ENCODE data around the gene MZB1.
"Not testable (repeated sequence)": the region's sequence is repeated elsewhere in the genome, so short reads cannot be mapped to it uniquely, and the experiment has no call there.

The MZB1 gene

DNA sequence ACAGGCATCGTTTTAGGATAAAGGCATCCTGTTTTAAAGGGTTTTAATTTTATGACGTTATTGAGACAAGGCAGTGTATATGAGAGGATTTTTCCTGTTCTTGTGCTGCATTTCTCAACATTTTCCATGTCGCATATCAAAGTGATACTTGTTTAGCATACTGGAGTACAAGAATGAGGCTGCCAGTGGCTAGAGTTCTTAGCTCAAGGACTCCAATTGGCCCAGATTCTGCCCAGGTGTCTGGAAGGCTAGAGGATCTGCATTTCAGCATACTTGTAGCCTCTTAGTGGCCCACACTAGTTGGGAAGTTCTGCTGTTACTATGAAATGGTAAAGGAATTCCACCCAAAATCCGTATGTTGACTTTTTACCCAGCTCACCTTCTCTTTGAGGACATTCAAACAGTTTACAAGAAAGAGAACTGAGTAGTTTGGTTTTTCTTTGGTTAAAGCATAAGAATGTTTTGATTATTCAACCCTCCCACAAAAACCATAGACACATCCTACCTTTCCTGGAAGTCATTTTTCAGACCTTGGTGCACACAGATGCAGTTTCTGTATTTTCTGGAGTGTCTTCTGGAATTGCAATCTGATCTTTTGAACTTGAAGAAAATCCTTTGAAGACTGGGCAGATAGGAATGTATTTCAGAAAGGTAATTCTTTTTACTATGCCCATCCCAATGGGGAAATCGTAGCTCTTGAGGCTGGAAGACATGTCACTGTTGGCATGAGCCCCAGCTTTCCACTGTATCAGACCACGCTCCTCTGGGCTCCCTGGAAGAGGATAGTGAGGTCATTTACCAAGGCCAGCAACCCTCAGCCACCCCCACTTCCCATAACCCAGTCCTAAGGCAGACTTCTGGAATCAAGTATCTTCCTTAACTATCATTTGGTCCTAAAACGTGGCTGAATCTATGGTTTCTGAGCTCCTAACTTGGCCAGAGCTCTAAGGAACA lies 18.0 kb downstream of the MZB1 start:
- DNase-seq: no peak

DNA sequence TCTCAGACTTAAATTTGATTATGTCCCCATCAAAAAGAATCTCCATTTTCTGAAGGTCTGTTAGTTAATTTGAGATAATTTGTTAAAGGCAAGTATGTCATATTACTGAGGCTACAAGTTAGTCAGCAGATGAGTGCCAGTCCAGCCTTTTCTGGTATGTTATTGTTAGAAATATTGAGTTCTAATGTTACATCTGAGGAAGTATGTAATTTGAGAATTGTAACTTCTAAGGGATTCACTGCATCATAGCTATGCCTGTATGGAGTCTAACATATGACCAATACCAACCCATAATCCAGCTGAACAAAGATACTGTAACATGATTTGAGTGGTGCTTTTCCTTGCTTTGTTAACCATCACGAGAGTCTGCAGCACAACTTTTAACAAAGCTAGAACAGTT lies 20.5 kb downstream of the MZB1 start:
- no peak for DNase-seq

DNA sequence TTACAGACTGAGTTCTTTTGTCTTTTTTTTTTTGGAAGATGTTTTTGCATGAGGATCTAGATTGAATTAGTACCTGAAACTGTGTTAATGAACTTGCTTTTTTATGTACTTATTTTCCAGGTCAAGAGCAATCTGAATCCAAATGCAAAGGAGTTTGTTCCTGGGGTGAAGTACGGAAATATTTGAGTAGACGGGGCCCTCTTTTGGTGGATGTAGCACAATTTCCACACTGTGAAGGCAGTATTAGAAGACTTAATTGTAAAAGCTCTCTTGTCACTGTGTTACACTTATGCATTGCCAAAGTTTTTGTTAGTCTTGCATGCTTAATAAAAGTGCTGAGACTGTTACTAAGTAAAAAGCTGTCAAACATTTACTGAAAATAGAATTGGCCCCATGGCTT lies 21.1 kb downstream of the MZB1 start:
- no peak for DNase-seq

DNA sequence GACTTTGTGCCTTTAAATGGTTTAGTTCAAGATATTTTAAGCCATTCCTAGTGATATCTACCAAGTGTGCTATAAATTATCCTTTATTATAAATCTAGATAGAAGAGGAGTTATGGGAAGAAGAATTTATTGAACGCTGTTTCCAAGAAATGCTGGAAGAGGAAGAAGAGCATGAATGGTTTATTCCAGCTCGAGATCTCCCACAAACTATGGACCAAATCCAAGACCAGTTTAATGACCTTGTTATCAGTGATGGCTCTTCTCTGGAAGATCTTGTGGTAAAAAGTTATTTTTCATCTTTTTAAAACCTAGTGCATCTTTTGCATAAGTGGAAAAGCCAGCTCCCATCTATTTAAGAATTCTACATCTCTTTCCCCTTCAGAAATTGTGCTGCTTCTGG lies 25.2 kb downstream of the MZB1 start:
- no peak for DNase-seq

DNA sequence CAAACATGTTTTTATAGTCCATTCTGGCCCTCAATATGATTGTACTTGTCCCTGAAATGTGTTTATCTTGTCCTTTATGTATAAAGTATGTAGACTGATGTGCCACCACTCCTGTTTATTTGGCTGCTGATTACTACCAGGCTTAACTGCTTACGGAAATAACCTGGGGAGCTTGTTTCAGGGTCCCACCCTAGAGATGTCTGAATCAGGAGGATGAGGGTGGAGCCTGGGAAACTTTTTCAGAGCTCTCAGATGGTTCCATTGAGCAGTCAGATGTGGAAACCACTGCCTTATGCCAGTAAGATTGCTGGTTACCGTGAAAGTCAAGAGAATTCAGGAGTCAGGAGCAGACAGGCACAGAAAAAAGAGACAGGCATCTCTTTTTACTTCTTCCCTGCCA lies 25.8 kb downstream of the MZB1 start:
- DNase-seq: no peak

- DNase-seq: no peak
Measured at GRCh38 chr5:139361835-139362429, 27.8 kb downstream of the MZB1 start.

GRCh38 chr5:139360384-139360783 lies 29.3 kb downstream of the MZB1 start:
- no peak for DNase-seq

- no peak for DNase-seq
Measured at GRCh38 chr5:139358064-139358463, 31.6 kb downstream of the MZB1 start.

DNA sequence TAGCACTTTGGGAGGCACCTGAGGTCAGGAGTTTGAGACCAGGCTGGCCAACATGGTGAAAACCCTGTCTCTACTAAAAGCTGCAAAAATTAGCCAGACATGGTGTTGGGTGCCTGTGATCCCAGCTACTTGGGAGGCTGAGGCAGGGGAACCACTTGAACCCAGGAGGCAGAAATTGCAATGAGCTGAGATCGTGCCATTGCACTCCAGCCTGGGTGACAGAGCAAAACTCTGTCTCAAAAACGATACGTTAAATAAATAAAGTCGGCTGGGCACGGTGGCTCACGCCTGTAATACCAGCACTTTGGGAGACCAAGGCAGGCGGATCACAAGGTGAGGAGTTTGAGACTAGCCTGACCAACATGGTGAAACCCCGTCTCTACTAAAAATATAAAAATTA lies 33.8 kb downstream of the MZB1 start:
- not testable (repeated sequence) for DNase-seq

- no peak for DNase-seq
Measured at GRCh38 chr5:139354186-139354585, 35.5 kb downstream of the MZB1 start.

DNA sequence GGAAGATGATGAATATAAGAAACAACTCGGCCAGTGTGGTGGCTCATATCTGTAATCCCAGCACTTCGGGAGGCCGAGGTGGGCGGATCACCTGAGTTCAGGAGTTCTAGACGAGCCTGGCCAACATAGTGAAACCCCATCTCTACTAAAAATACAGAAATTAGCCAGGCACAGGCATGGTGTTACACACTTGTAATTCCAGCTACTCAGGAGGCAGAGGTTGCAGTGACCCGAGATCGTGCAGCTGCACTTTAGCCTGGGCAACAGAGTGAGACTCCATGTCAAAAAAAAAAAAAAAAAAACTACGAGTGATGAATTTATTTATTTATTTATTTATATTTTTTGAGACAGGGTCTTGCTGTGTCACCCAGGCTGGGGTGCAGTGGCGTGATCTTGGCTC lies 41.9 kb downstream of the MZB1 start:
- DNase-seq: not testable (repeated sequence)

- not testable (repeated sequence) for DNase-seq
Measured at GRCh38 chr5:139345442-139345841, 44.3 kb downstream of the MZB1 start.

- no peak for DNase-seq
Measured at GRCh38 chr5:139344177-139344576, 45.5 kb downstream of the MZB1 start.

- no peak for DNase-seq
Measured at GRCh38 chr5:139343476-139343875, 46.2 kb downstream of the MZB1 start.

DNA sequence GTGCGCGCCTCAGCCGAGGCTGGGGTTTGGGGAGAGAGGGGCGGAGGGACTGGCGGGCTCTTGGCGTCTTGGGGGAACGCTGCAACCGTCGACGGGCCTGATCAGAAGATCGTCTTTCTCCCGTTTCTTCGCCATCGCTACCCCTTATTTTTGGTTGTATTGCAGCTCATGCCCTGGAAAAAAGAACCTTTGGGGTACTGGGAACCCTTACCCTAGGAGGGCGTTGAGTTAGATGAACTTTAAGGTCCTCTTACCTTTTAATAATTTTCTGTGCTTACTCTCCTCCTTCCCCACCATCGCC lies 47.3 kb downstream of the MZB1 start:
- no peak for DNase-seq

- peak; percentile 94 for DNase-seq
Measured at GRCh38 chr5:139341689-139342422, 47.9 kb downstream of the MZB1 start, which contains the start of gene PAIP2. PAIP2 (plus strand) TSS chr5:139341854; CDS start chr5:139363785, 21,931 bp downstream.

DNA sequence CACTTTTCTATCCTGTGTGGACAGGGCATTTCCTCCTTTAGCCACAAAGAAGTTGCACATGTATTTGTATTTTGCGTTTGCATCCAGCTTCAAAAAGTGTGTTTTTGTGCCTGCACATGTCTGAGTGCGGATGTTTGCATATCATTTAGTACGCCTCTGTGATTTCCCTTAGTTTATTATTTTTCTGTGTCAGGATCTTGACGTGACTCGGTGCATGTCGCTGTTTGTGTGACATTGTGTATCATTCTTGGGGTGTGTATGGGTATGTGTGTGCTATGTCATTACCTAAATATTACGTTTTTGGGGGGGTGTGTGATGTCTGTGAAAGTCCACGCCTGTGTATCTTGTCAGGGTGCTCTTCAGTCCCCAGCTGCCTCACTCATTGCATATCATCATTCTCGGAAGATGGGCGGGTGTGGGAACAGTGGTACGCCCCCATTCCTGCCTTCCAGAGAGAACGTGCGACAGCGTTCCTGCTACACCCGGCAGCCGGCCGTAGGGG lies 48.5 kb downstream of the MZB1 start:
- DNase-seq: no peak

GRCh38 chr5:139340051-139340450 lies 49.7 kb downstream of the MZB1 start:
- DNase-seq: no peak

All from NCI-H146 (cell line).